Chondrocyte (in vitro differentiated cells): ENCODE measurements around the gene VPS35L. TPM values are rescaled to one million over a fixed set of nuclear protein-coding genes. Genes with fewer than 3 reads are reported as not detected.

Source experiments
- DNase-seq: peaks from one replicate; pipeline ENCODE4 v3.0.0; 2021; ENCODE audit warnings: mixed read lengths, low spot score
- H3K27ac Mint-ChIP-seq: one replicate; pipeline ENCODE4 v1.8.0; 2021; ENCODE audit warnings: mild to moderate bottlenecking, moderate library complexity, mixed read lengths; ENCODE audit not compliant: unreplicated experiment
- H3K27me3 Mint-ChIP-seq: 2 replicates; pipeline ENCODE4 v1.8.0; 2021; ENCODE audit warnings: low read depth, mixed read lengths
- H3K36me3 Mint-ChIP-seq: 2 replicates; pipeline ENCODE4 v1.8.0; 2021; ENCODE audit warnings: low read depth, mixed read lengths
- H3K4me1 Mint-ChIP-seq: 2 replicates; pipeline ENCODE4 v1.8.0; 2021; ENCODE audit warnings: low read depth, mild to moderate bottlenecking, mixed read lengths
- H3K4me3 Mint-ChIP-seq: one replicate; pipeline ENCODE4 v1.8.0; 2021; ENCODE audit warnings: mild to moderate bottlenecking, moderate library complexity, mixed read lengths; ENCODE audit not compliant: unreplicated experiment
- H3K9me3 Mint-ChIP-seq: 2 replicates; pipeline ENCODE4 v1.8.0; 2021; ENCODE audit warnings: low read depth, mixed read lengths
- CTCF ChIP-seq: fragments of 200-600 bp; sonication (generic); IDR thresholded peaks from 2 replicates; pipeline ENCODE4 v1.5.0; 2021; ENCODE audit warnings: antibody characterized with exemption, mild to moderate bottlenecking, moderate library complexity
- total RNA-seq: library from RNA; stranded (reverse); gene quantifications from 3 replicates; pipeline ENCODE4 v1.2.1, GENCODE V29; 2021

Gene VPS35L
- total RNA-seq, 1 donor from 2014 or later, result 68.7 TPM

DNA sequence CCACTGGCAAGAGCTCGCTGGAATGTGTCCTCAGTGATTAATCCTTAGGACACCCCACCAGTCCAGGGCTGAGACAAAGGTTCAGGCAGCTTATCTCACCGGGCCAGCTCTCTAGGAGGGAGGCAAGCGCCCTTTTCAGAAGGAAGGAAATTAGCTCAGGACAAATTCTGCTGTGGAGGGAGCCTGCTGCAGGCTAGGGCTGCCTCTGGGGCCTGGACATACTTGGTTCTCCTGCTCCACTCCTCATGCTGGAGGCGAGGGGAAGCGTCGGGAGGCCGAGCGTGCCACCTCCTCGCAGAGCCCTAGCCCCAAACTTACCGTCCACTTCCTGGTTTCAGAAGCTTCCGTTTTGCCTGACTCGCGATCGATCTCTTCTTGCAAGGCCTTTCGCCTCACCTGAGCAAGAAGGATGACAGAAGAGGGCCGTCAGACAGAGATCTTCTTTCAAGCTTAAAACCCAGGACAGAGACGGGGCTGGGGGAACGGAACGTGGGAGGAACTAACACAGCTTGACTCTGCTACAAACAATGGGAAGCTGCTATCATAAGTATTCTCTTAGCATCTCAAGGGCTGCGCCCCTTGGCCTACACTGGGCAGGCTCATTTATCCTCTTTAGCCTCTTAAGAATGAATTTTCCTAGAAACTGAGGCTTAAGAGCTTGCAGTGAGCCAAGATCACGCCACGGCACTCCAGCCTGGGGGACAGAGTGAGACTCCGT lies 154.8 kb downstream of the VPS35L start:
- no peak for TF ChIP-seq CTCF
- Mint-ChIP-seq H3K4me1 (no peaks in the 10 kb centered on the region), H3K27me3 (no peaks in the 10 kb centered on the region), H3K9me3 (no peaks in the 10 kb centered on the region), H3K36me3 (peaks cover 17% of the 10 kb centered on the region), H3K4me3 (no peak overlapping the region), H3K27ac (no peak overlapping the region)
- DNase-seq, result no peak

DNA sequence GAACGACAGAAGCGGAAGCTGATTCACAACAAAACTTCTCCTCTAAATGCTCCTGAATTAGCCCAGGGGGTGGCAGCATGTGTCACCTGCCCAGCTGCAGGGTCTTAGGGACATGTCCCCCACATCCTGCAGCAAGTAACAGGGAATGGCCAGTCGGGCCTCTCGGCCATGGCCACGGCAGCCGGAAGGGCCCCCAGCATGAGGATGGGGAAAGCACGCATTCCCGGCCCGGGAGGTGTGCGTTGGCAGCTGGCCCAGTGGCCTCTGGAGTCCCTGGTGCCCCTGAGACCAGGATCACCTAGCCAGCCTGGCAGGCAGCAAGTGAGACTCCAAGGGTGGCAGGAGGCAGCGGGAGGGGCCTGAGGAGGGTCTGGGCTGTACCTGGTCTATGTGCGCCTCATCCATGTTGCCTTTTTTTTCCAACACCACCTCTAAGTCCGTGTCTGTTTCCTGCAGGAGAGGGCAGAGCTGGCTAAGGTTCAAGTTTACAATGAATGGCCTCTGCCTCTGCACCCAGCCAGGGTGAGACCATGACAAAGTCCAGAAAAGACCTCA lies 155.6 kb downstream of the VPS35L start:
- no peaks in the 10 kb centered on the region for H3K27me3 Mint-ChIP-seq
- H3K27ac Mint-ChIP-seq, result no peak overlapping the region
- H3K36me3 Mint-ChIP-seq, result peaks cover 14% of the 10 kb centered on the region
- DNase-seq, result no peak
- peaks cover 1% of the 10 kb centered on the region for H3K4me1 Mint-ChIP-seq
- TF ChIP-seq CTCF, result no peak
- H3K4me3 Mint-ChIP-seq, result no peak overlapping the region
- no peaks in the 10 kb centered on the region for H3K9me3 Mint-ChIP-seq

DNA sequence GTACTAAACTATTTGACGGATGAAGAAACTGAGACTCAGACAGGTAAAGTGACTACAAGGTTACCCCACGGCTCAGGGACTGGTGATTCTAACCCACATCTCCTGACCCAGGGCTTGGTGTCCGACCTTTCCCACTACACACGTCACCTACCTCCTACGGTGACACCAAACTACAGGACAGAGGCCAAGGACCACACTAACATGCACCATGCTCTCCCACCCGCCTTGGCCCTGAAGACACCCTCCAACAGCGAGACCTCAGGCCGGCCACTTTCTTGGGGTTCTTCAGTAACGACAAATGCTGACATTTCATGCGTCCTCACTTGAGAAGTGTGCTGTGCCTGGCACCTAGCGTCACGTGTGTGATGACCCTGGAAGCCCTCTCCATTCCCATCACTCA lies 156.1 kb downstream of the VPS35L start:
- no peak overlapping the region for H3K4me3 Mint-ChIP-seq
- H3K27me3 Mint-ChIP-seq, result no peaks in the 10 kb centered on the region
- no peak for TF ChIP-seq CTCF
- peaks cover 7% of the 10 kb centered on the region for H3K4me1 Mint-ChIP-seq
- H3K36me3 Mint-ChIP-seq, result peaks cover 12% of the 10 kb centered on the region
- no peak overlapping the region for H3K27ac Mint-ChIP-seq
- no peak for DNase-seq
- no peaks in the 10 kb centered on the region for H3K9me3 Mint-ChIP-seq

GRCh38 chr16:19712418-19713058 lies 157.0 kb downstream of the VPS35L start:
- no peak for DNase-seq
- H3K36me3 Mint-ChIP-seq, result peaks cover 12% of the 10 kb centered on the region
- no peak for TF ChIP-seq CTCF
- no peaks in the 10 kb centered on the region for H3K9me3 Mint-ChIP-seq
- peaks cover 14% of the 10 kb centered on the region for H3K4me1 Mint-ChIP-seq
- H3K27me3 Mint-ChIP-seq, result no peaks in the 10 kb centered on the region
- H3K4me3 Mint-ChIP-seq, result no peak overlapping the region
- H3K27ac Mint-ChIP-seq, result no peak overlapping the region

GRCh38 chr16:19713697-19714096 lies 158.2 kb downstream of the VPS35L start:
- Mint-ChIP-seq H3K36me3 (peaks cover 12% of the 10 kb centered on the region), H3K4me1 (peaks cover 14% of the 10 kb centered on the region), H3K27ac (no peak overlapping the region), H3K9me3 (no peaks in the 10 kb centered on the region), H3K27me3 (no peaks in the 10 kb centered on the region), H3K4me3 (no peak overlapping the region)
- DNase-seq, result no peak
- no peak for TF ChIP-seq CTCF
